GM15510 (cell line): ENCODE results near the gene CC2D1B.

Experiments used
- POLR2A ChIP-seq: IDR thresholded peaks from 3 replicates; pipeline ENCODE4 v1.6.1; 2011; ENCODE audit warnings: borderline replicate concordance; ENCODE audit not compliant: insufficient read length; ENCODE audit errors: extremely low read depth

CC2D1B gene

GRCh38 chr1:52365746-52366516 lies at the start of gene CC2D1B:
Gene CC2D1B, minus strand, starts transcription at chr1:52366205. Its CDS starts 1,585 bp downstream, at chr1:52364620.
- peak; percentile 99 for TF ChIP-seq POLR2A

- TF ChIP-seq POLR2A: no peak
Measured at GRCh38 chr1:52414942-52415341, 48.9 kb upstream of the CC2D1B start.

- TF ChIP-seq POLR2A: no peak
Measured at GRCh38 chr1:52413410-52413989, 47.5 kb upstream of the CC2D1B start.

GRCh38 chr1:52404975-52405338 lies 39.0 kb upstream of the CC2D1B start:
- no peak for TF ChIP-seq POLR2A

- peak; percentile 84 for TF ChIP-seq POLR2A
Measured at GRCh38 chr1:52404116-52404974, 38.3 kb upstream of the CC2D1B start, which contains the start of the genes ORC1 and PRPF38A. Gene ORC1, minus strand, starts transcription at chr1:52404423. Its CDS starts 2,200 bp downstream, at chr1:52402223. Gene PRPF38A, plus strand, starts transcription at chr1:52404602. Its CDS starts 148 bp downstream, at chr1:52404750.

GRCh38 chr1:52403566-52404115 lies 37.6 kb upstream of the CC2D1B start:
- no peak for TF ChIP-seq POLR2A

GRCh38 chr1:52402860-52403240 lies 36.8 kb upstream of the CC2D1B start:
- no peak for TF ChIP-seq POLR2A

- no peak for TF ChIP-seq POLR2A
Measured at GRCh38 chr1:52400131-52400530, 34.1 kb upstream of the CC2D1B start.

- no peak for TF ChIP-seq POLR2A
Measured at GRCh38 chr1:52399629-52400028, 33.6 kb upstream of the CC2D1B start.

- TF ChIP-seq POLR2A: no peak
Measured at GRCh38 chr1:52393174-52393573, 27.2 kb upstream of the CC2D1B start.

- no peak for TF ChIP-seq POLR2A
Measured at GRCh38 chr1:52386458-52386857, 20.5 kb upstream of the CC2D1B start.

- no peak for TF ChIP-seq POLR2A
Measured at GRCh38 chr1:52385376-52385775, 19.4 kb upstream of the CC2D1B start.

- TF ChIP-seq POLR2A: no peak
Measured at GRCh38 chr1:52368383-52369172, 2.6 kb upstream of the CC2D1B start.

GRCh38 chr1:52367272-52367671 lies 1.3 kb upstream of the CC2D1B start:
- no peak for TF ChIP-seq POLR2A
